ENCODE data around the gene IFI30. TPM values are rescaled to one million over a fixed set of nuclear protein-coding genes. Genes with fewer than 3 reads are reported as not detected.
A peak's percentile ranks its signal among the peaks of the same experiment; 100 is the strongest.

Gene IFI30
- total RNA-seq, 4 donors from 2014 or later, result 4.1 to 17.4 (median 11.4) TPM

DNA sequence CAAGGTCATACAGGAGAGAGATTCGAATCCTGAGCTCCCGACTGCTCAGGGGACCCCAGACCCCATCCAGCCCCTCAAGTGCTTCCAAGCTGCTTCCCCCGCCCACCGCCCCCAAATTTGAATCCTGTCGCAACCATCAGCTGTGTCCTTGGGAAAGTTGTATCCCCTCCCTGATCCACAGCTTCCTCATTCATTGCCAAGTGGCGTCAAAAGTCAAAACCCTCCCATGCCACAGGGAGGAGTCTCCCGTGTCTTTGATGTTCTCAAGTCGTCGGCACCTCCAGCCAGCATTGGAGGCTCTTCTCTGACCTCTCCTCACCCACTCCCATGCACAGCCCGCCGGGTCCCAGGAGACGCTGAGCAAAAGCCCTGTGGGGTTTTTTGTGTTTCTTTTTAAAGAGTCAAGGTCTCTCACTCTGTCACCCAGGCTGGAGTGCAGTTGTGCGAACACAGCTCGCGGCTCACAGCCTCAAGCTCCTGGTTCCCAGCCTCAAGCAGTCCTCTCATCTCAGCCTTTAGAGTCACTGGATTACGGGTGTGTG, 2.8 kb upstream of the IFI30 start:
- no peak for TF ChIP-seq POLR2A (IDR thresholded peaks at IDR 0.05)
- TF ChIP-seq CTCF (IDR thresholded peaks at IDR 0.05), result no peak
- H3K27ac ChIP-seq, result no peak overlapping the region
- intact Hi-C loops (cut with DNase I; ENCODE audit: low total_unique reads), result no loop called here
- H3K36me3 ChIP-seq, result no peaks in the 10 kb centered on the region
- H3K4me3 ChIP-seq, result no peak overlapping the region
- no peaks in the 10 kb centered on the region for H3K27me3 ChIP-seq
- DNase-seq, result no peak
- H3K4me1 ChIP-seq, result peaks cover 0 to 3% of the 10 kb centered on the region in 2 donors
- no peaks in the 10 kb centered on the region for H3K9me3 ChIP-seq

DNA sequence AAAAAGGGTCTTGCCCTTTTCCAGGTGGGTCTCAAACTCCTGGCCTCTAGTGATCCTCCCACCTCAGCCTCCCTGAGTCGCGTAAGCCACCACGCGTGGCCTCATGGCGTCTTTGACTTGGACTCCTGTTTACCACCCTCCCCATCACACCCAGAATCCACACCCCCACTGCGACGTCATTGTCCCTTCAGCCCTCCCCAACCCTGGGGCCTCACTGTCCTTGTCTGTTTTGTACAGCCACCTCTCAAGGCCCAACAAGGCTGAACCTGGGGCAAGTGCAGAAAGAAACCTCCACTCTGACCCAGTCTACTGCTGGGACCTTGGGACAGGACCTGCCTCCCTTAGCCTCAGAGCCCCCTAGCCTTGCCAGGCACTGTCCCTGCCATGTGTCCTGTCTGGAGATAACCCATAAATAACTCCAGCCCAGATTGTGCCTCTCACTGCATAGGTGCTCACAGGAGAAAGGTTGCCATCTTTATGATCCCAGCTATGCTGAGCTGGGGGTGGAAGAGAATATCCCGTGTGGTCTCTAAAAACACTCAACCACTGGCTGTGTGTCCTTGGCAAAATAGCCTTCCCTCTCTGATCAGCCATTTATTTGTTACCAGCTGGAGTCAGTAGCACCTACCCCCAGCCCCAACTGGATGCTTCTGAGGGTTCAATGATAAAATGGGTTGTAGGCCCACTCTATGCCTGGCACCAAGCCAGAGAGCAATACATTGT, 1.8 kb upstream of the IFI30 start:
- H3K27ac ChIP-seq, result peak overlapping the region in 1 of 2 donors; percentile 3
- H3K4me3 ChIP-seq, result no peak overlapping the region
- intact Hi-C loops (cut with DNase I; ENCODE audit: low total_unique reads), result no loop called here
- no peaks in the 10 kb centered on the region for H3K9me3 ChIP-seq
- no peaks in the 10 kb centered on the region for H3K36me3 ChIP-seq
- TF ChIP-seq CTCF (IDR thresholded peaks at IDR 0.05) (no peak), POLR2A (IDR thresholded peaks at IDR 0.05) (no peak)
- no peak for DNase-seq
- peaks cover 0 to 3% of the 10 kb centered on the region in 2 donors for H3K4me1 ChIP-seq
- H3K27me3 ChIP-seq, result no peaks in the 10 kb centered on the region

DNA sequence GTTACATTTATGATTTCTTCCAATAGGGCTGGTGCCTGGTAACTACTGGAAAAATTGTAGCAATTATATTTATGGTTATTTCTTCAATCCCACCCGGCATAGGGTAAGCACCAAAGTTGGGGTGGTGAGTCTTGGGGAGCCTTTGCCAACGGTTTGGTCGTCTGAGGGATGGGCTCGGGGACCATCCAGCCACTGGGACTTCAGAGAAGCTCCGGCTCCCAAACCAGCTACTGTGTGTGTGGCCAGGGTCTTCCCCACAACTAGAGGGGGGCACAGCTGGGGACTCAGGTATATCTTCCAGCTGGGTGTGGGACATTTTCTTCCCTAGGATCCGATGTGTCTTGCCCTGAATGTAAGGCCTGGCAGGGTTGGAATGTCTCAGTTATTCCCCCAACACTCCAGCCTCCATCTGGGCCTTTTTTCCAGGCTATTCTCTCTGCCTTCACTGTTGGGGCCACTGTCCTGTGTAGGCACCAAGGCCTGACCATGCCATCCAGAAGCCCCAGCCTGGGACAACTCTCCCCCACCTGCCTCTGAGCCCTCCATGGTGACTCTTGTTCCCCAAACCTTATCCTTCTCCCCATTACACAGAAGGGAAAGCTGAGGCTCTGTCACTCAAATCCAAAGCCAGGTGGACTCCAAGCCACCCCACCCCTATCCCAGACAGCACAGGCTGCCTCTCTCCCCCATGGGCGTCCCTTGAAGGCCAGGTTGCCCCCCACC, 1.1 kb upstream of the IFI30 start:
- no peaks in the 10 kb centered on the region for H3K27me3 ChIP-seq
- peak overlapping the region; percentile 3 to 68 for H3K27ac ChIP-seq
- TF ChIP-seq CTCF (IDR thresholded peaks at IDR 0.05) (no peak), POLR2A (IDR thresholded peaks at IDR 0.05) (no peak)
- H3K36me3 ChIP-seq, result no peaks in the 10 kb centered on the region
- DNase-seq, result no peak
- H3K9me3 ChIP-seq, result no peaks in the 10 kb centered on the region
- H3K4me3 ChIP-seq, result no peak overlapping the region
- peaks cover 0 to 3% of the 10 kb centered on the region in 2 donors for H3K4me1 ChIP-seq
- intact Hi-C loops (cut with DNase I; ENCODE audit: low total_unique reads), result no loop called here

GRCh38 chr19:18173054-18173571, 500 bp upstream of the IFI30 start:
- peaks cover 0 to 3% of the 10 kb centered on the region in 2 donors for H3K4me1 ChIP-seq
- H3K27me3 ChIP-seq, result no peaks in the 10 kb centered on the region
- H3K36me3 ChIP-seq, result no peaks in the 10 kb centered on the region
- intact Hi-C loops (cut with DNase I; ENCODE audit: low total_unique reads), result no loop called here
- H3K4me3 ChIP-seq, result peak overlapping the region; percentile 51 to 53
- peak overlapping the region; percentile 44 to 68 for H3K27ac ChIP-seq
- no peaks in the 10 kb centered on the region for H3K9me3 ChIP-seq
- TF ChIP-seq CTCF (IDR thresholded peaks at IDR 0.05), result no peak
- TF ChIP-seq POLR2A (IDR thresholded peaks at IDR 0.05), result no peak
- DNase-seq, result peak in 1 of 2 donors; percentile 40

- H3K4me3 ChIP-seq, result no peak overlapping the region
- intact Hi-C loops (cut with DNase I; ENCODE audit: low total_unique reads), result no loop called here
- H3K27ac ChIP-seq, result no peak overlapping the region
- H3K9me3 ChIP-seq, result no peaks in the 10 kb centered on the region
- H3K36me3 ChIP-seq, result no peaks in the 10 kb centered on the region
- DNase-seq, result no peak
- TF ChIP-seq POLR2A (IDR thresholded peaks at IDR 0.05) (no peak), CTCF (IDR thresholded peaks at IDR 0.05) (no peak)
- H3K4me1 ChIP-seq, result peaks cover 0 to 3% of the 10 kb centered on the region in 2 donors
- H3K27me3 ChIP-seq, result no peaks in the 10 kb centered on the region
These were observed 1.4 kb downstream of the IFI30 start for GRCh38 chr19:18174983-18175382.
